Measurements from ENCODE around the gene TRMO.

GRCh38 chr9:97856857-97857605 lies 65.3 kb downstream of the TRMO start:
- TF ChIP-seq CTCF (IDR thresholded peaks at IDR 0.05; ENCODE audit: low read length) (no peak), EZH2 (IDR thresholded peaks at IDR 0.05; ENCODE audit: borderline replicate concordance, low read length) (no peak)

Measured in OCI-LY1 (cell line).